CD4-positive, alpha-beta T cell (primary cell): ENCODE results near the gene GNAQ. TPM values are rescaled to one million over a fixed set of nuclear protein-coding genes. Genes with fewer than 3 reads are reported as not detected.

ENCODE experiments used
- ATAC-seq: fragments of 200-7000 bp; cut with Tn5 transposase; one replicate; pipeline ENCODE4 v1.10.0; 2022; ENCODE audit warnings: mild to moderate bottlenecking; ENCODE audit not compliant: poor library complexity
- CTCF ChIA-PET: fragments of 350-600 bp; sonication (Branson Sonifier 250); formaldehyde crosslinking; loops from one replicate; lab custom pipeline; 2021; ENCODE audit warnings: antibody characterized with exemption, inconsistent platforms; lab: Charles Lee
- POLR2A ChIA-PET: fragments of 350-600 bp; sonication (Branson Sonifier 250); formaldehyde crosslinking; loops from one replicate; lab custom pipeline; 2021; ENCODE audit warnings: antibody characterized with exemption, inconsistent platforms; lab: Charles Lee
- DNase-seq, 14 experiments: peaks; one replicate each; pipeline ENCODE4 v3.0.0-alpha.2; 2013 to 2020; ENCODE audit warnings: mixed read lengths in 2 of 14
- H3K27ac ChIP-seq, 2 donors: one replicate each; pipeline versions ENCODE4 v1.5.1 to v1.7.0; 2013; ENCODE audit warnings: low read length in 2 of 2, low read depth in 1 of 2, mild to moderate bottlenecking in 1 of 2
- H3K27me3 ChIP-seq, 2 experiments: 1 replicate in 1 of 2; 2 replicates in 1 of 2; pipeline versions ENCODE4 v1.6.1 to v1.7.0; 2013; ENCODE audit warnings: low read length in 2 of 2, control low read depth in 1 of 2, mild to moderate bottlenecking in 1 of 2, moderate library complexity in 1 of 2; ENCODE audit not compliant: insufficient read depth in 2 of 2, control insufficient read depth in 1 of 2
- H3K36me3 ChIP-seq: one replicate; pipeline ENCODE4 v1.6.1; 2013; ENCODE audit warnings: low read length, control low read depth; ENCODE audit not compliant: insufficient read depth
- H3K4me1 ChIP-seq: one replicate; pipeline ENCODE4 v1.6.1; 2013; ENCODE audit warnings: low read length, control low read depth; ENCODE audit not compliant: insufficient read depth
- H3K4me3 ChIP-seq: one replicate; pipeline ENCODE4 v1.5.1; 2013; ENCODE audit warnings: mild to moderate bottlenecking, low read length, moderate library complexity
- H3K9me3 ChIP-seq, 2 experiments: 1 replicate in 1 of 2; 2 replicates in 1 of 2; pipeline versions ENCODE4 v1.6.1 to v1.7.0; 2013; ENCODE audit warnings: low read length in 2 of 2, mild to moderate bottlenecking in 2 of 2, control low read depth in 1 of 2, moderate library complexity in 1 of 2; ENCODE audit not compliant: control insufficient read depth in 1 of 2, insufficient read depth in 1 of 2
- H3K27ac Mint-ChIP-seq: one replicate; pipeline ENCODE4 v1.8.0; 2020; ENCODE audit warnings: mixed read lengths
- H3K27me3 Mint-ChIP-seq: one replicate; pipeline ENCODE4 v1.8.0; 2021; ENCODE audit warnings: mixed read lengths
- H3K36me3 Mint-ChIP-seq: one replicate; pipeline ENCODE4 v1.8.0; 2021; ENCODE audit warnings: low read depth, mixed read lengths
- H3K4me1 Mint-ChIP-seq: one replicate; pipeline ENCODE4 v1.8.0; 2021; ENCODE audit warnings: low read depth, mixed read lengths
- H3K4me3 Mint-ChIP-seq: one replicate; pipeline ENCODE4 v1.8.0; 2020; ENCODE audit warnings: mild to moderate bottlenecking, mixed read lengths
- H3K9me3 Mint-ChIP-seq: one replicate; pipeline ENCODE4 v1.8.0; 2020; ENCODE audit warnings: mixed read lengths
- intact Hi-C, 2 experiments: fragments of 100-400 bp; cut with DNase I in 1 of 2; cut with micrococcal nuclease in 1 of 2; formaldehyde crosslinking; loops; one replicate each; pipeline versions ENCODE4 v1.15.1 to v1.9.0; 2023 to 2025; cut with DNase I, micrococcal nuclease
- total RNA-seq, 174 experiments: library from RNA in 2 of 174; stranded (reverse) in 2 of 174; gene quantifications; one replicate each; pipeline ENCODE4 v1.2.3 and lab custom pipeline; 2021 to 2026
- TF ChIP-seq, protein P1 (sequence below): fragments of 200-600 bp; IDR thresholded peaks from one replicate; pipeline ENCODE4 v1.8.0; 2022; ENCODE audit warnings: antibody characterized with exemption, mild to moderate bottlenecking

The GNAQ gene
- total RNA-seq, 2 experiments from 2014 or later, result 55.5 to 55.9 TPM

DNA sequence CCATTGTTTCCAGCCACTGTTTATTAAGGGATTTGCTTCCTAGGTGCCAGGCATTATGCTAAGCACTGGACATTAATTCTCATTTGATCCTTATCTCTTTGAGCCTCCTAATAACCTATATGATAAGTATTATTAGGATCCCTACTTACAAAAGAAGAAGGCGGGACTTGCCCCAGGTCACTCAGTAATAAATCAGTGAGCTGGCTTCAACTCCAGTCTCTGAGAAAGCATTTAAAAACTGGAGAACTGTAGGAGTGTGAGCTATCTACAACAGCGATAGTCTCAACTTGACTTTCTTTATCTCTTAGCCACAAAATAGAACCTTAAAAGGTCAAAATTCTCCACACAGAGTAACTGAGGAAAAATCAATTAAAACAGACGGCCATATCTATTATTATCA, 155.0 kb downstream of the GNAQ start:
- intact Hi-C loops, result no loop called here
- DNase-seq (no peak), ATAC-seq (no peak)
- CTCF ChIA-PET, result no interaction called here
- no peaks in the 10 kb centered on the region for H3K4me1 ChIP-seq
- Mint-ChIP-seq H3K27me3 (no peaks in the 10 kb centered on the region), H3K27ac (no peak overlapping the region), H3K4me1 (peaks cover 14% of the 10 kb centered on the region), H3K4me3 (no peak overlapping the region), H3K9me3 (no peaks in the 10 kb centered on the region), H3K36me3 (peaks cover 11% of the 10 kb centered on the region)
- no peak overlapping the region for H3K27ac ChIP-seq
- no peaks in the 10 kb centered on the region for H3K27me3 ChIP-seq
- H3K4me3 ChIP-seq, result no peak overlapping the region
- TF ChIP-seq, protein P1, sequence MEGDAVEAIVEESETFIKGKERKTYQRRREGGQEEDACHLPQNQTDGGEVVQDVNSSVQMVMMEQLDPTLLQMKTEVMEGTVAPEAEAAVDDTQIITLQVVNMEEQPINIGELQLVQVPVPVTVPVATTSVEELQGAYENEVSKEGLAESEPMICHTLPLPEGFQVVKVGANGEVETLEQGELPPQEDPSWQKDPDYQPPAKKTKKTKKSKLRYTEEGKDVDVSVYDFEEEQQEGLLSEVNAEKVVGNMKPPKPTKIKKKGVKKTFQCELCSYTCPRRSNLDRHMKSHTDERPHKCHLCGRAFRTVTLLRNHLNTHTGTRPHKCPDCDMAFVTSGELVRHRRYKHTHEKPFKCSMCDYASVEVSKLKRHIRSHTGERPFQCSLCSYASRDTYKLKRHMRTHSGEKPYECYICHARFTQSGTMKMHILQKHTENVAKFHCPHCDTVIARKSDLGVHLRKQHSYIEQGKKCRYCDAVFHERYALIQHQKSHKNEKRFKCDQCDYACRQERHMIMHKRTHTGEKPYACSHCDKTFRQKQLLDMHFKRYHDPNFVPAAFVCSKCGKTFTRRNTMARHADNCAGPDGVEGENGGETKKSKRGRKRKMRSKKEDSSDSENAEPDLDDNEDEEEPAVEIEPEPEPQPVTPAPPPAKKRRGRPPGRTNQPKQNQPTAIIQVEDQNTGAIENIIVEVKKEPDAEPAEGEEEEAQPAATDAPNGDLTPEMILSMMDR, result no peak
- no peaks in the 10 kb centered on the region for H3K9me3 ChIP-seq
- POLR2A ChIA-PET, result no interaction called here
- peaks cover 6% of the 10 kb centered on the region for H3K36me3 ChIP-seq

DNA sequence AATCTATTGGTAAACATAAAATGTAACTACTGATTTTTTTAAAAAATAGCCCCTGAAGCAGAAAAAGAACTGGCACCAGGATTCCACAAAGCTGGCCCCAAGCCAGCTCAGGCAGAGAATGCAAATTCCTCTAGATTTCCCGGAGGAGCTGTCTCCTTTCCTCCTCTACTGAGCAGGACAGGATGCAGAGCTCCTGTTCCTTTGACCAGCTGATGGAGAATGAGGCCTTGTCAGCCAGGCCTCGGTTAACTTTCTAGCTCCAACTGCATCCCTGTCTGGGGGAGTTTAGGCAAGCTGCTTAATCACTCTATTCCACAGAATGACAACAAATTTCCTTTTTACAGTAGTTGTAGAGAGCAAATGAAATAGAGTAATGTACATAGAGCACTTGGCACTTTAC, 155.5 kb downstream of the GNAQ start:
- Histone ChIP-seq H3K36me3 (peaks cover 5% of the 10 kb centered on the region), H3K27ac (no peak overlapping the region), H3K4me1 (no peaks in the 10 kb centered on the region), H3K4me3 (no peak overlapping the region), H3K27me3 (no peaks in the 10 kb centered on the region), H3K9me3 (no peaks in the 10 kb centered on the region)
- TF ChIP-seq, protein P1, result no peak
- Mint-ChIP-seq H3K4me1 (peaks cover 14% of the 10 kb centered on the region), H3K36me3 (peaks cover 16% of the 10 kb centered on the region), H3K27me3 (no peaks in the 10 kb centered on the region), H3K4me3 (no peak overlapping the region), H3K9me3 (no peaks in the 10 kb centered on the region), H3K27ac (no peak overlapping the region)
- ChIA-PET CTCF (no interaction called here), POLR2A (no interaction called here)
- intact Hi-C loops, result no loop called here
- DNase-seq (no peak), ATAC-seq (no peak)

DNA sequence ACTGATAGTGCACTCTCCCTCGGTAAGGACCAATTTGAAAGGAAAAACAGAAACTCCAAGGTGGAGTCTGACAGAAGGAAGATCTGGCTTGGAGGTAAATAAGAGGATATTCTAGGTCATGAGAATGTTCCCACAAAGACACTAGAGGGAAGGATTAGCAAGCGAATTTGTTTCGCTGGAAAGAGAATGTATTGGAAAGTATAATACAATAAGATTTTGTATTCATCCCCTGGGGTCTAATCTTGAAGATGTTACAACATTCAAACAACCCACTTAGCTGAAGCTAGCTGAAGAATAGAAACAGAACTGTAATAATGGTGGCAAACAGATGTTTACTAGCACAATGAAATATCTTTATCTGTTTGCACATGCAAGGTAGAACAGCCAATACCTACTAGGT, 158.7 kb downstream of the GNAQ start:
- POLR2A ChIA-PET, result no interaction called here
- ATAC-seq, result no peak
- CTCF ChIA-PET, result no interaction called here
- H3K27me3 Mint-ChIP-seq, result no peaks in the 10 kb centered on the region
- H3K27ac Mint-ChIP-seq, result no peak overlapping the region
- no peak overlapping the region for H3K4me3 ChIP-seq
- H3K27me3 ChIP-seq, result no peaks in the 10 kb centered on the region
- intact Hi-C loops, result no loop called here
- no peaks in the 10 kb centered on the region for H3K9me3 ChIP-seq
- no peaks in the 10 kb centered on the region for H3K4me1 ChIP-seq
- peaks cover 8% of the 10 kb centered on the region for H3K4me1 Mint-ChIP-seq
- H3K27ac ChIP-seq, result no peak overlapping the region
- H3K36me3 Mint-ChIP-seq, result peaks cover 23% of the 10 kb centered on the region
- H3K4me3 Mint-ChIP-seq, result no peak overlapping the region
- DNase-seq, result no peak
- H3K9me3 Mint-ChIP-seq, result no peaks in the 10 kb centered on the region
- H3K36me3 ChIP-seq, result no peaks in the 10 kb centered on the region
- TF ChIP-seq, protein P1, result no peak
